ENCODE data around the gene VWDE.

VWDE gene

GRCh38 chr7:12327922-12328321, 75.7 kb downstream of the VWDE start:
- DNase-seq, result no peak

DNA sequence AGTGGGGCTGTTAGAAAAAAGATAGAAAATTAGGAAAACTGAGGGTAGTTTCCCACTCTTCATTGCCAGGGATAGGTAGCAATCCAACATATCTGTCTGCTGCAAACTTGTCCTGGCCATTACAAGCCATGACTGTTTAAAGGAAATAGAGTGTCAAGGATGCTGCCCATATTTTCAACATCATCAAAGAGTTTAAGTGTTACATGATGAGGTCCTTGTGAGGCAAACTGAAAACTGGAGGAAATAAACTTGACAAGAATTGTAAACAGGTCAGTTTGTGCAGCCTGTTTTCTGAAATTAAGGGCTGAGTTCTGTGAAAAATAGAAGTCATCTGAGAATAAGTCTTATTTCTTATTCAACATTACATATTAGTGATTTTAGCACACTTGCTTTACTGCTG, 78.0 kb downstream of the VWDE start:
- DNase-seq, result no peak

- DNase-seq, result no peak
Observed at GRCh38 chr7:12323415-12323814, 80.2 kb downstream of the VWDE start.

DNA sequence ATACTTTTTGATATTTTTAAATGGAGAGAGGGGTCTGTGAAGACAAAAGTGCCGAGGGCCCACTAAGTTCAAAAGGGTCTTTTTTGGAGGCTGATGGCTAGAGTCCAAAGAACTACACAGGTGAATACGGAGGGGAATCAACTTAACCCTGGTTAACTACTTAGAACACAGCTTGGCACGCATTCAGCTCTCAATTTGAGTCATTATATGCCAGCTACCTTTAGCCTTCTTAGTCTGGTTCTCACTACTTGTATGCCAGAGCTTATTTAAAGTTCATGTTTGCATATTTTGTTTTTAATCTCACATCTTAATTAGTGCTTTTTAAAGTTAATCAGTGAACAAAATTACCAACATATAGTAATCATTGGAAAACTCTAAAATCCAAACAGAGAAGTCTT, 80.8 kb downstream of the VWDE start:
- DNase-seq, result no peak

- DNase-seq, result no peak
Observed at GRCh38 chr7:12322284-12322902, 81.3 kb downstream of the VWDE start.

DNA sequence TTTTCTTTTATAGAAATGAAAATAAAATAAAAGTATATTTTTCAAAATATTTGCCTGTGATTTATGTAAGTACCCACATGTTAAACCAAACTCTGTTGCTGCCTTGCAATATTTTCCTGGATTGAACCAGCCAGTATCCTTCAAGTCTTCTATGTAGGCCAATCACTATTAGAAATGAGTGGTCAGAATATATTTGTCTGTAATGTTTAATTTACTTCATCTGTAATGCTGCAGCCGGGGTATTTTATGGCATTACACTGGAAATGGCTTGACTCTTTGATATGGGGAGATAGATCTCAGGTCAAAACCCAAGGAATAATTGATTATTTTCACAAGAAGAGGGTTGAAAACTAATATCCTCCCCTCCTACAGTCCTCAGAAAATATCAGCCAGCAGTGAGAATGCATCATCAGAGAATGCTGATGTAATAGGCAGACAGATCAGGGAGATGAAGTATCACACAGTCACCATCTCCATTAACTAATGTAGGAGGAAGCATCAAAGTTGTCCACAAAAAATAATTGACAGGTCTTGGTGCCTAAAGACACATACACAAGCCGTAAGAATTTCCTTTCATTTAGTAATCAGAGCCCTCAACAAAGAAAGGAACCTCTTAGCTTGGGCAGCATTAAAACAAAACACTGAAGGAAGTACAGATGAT, 82.5 kb downstream of the VWDE start:
- no peak for DNase-seq

DNA sequence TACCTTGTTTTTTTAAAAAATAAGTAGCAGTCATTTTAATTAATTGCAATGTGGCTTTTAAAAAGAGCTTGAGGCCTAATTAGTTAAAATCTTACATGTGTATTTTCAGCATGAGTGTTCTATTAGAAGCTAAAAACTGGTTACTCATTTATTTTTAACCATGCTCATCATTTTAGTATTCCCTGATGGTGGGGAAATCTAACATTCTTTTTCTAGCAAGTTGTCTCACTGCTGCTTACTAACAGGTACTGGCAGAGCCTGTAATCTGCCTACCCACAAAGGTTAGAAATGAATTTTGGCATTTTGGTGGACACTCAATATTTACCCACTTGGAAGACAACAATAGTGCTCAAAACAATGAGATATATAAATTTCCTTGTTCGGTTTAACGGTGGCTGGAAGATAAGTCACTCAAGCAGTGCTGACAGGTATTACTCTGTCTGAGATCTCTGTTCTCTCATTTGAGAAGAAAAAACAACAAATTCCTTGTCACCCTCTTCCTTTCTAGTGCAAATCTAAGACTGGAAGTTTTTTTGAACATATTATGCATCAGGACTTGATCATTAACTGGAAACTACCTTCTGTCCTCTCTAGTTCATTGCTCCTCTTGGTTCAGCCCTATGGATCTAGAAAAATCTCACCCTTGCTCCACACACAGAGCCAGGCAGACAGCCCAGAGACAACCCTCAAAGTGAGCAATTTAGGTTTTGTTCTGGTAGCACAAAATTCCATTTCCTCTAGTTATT, 83.3 kb downstream of the VWDE start:
- no peak for DNase-seq

- DNase-seq, result no peak
Observed at GRCh38 chr7:12317675-12318074, 86.0 kb downstream of the VWDE start.

GRCh38 chr7:12316925-12317324, 86.7 kb downstream of the VWDE start:
- no peak for DNase-seq

- DNase-seq, result peak; percentile 63
Observed at GRCh38 chr7:12315049-12315448, 88.6 kb downstream of the VWDE start.

DNA sequence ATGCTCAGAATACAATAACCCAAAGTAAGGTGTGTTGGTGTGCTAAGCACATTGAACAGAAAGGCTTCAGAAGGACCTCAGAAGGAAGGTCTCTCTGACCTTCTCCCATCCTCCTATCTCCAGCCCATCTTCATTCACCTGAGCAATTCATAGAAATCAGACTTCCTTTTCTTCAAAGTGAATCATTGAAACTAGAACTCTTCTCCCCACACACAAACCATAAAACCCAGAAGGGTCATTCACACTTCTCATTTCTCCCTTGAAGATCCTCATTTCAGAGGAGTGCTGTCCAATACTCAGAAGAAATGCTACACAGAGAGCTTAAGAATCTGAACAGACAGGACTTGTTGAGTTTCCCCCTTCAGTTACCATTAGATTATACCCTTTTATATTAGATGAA, 89.5 kb downstream of the VWDE start:
- no peak for DNase-seq

GRCh38 chr7:12305502-12305901, 98.2 kb downstream of the VWDE start:
- no peak for DNase-seq

GRCh38 chr7:12303495-12303894, 100.2 kb downstream of the VWDE start:
- no peak for DNase-seq

- no peak for DNase-seq
Observed at GRCh38 chr7:12303062-12303461, 100.6 kb downstream of the VWDE start.

DNA sequence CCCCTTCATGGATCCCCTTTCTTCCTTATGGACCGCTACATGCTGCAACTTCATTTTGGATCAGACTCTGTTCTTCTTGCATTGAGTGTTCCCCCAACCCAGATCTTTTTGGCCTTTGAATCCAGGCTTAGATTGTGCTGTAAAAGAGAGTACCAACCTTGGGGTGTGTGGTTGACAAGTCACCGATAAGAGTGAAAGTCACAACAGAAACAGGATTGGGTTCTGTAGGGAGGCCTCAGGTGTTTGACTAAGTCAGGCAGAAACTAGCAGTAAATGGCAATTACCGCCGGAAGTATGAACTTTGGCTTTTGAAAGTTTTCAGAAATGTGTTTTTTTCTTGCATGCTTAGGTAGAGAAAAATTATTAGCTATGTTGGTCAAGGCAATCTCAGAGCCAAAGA, 103.2 kb downstream of the VWDE start:
- DNase-seq, result no peak

- DNase-seq, result no peak
Observed at GRCh38 chr7:12299367-12299766, 104.3 kb downstream of the VWDE start.

DNA sequence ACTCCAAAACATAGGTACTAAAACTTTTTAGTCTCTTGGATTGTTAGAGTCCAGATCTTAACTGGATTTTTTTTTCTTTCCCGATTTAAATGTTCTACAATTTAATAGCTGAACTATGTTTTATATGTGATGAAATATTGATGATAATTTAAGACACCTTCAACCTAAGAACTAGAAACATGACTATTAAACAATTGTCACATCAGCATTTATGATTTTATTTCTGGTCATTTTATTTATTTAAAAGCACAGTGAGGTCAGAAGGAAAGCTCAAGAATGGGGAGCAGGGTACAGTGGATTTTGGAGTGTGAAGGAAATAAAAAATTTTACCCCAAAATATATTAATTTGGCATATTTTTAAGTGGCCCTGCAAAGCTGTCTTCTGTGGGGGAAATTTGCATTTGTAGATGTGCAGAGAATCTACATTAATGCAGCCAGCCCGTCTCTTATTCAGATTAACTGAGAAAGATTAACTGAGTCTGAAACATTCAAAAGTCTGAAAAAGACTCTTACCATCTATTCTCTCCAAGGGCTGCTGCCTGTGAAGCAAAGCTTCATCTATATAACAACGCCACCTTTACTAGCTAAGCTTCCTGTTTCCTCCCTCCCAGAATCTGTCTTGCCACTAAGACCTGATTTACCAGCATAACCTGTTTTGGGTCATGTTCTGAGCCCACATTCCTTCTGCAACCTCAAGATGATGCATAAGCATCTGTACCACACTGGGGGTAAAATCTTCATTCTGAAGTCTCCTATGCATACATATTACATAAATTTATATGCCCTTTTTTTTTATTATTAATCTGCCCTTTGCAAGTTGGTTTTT, 106.2 kb downstream of the VWDE start:
- DNase-seq, result no peak

- DNase-seq, result no peak
Observed at GRCh38 chr7:12296051-12296570, 107.6 kb downstream of the VWDE start.

GRCh38 chr7:12294701-12295100, 109.0 kb downstream of the VWDE start:
- no peak for DNase-seq

DNA sequence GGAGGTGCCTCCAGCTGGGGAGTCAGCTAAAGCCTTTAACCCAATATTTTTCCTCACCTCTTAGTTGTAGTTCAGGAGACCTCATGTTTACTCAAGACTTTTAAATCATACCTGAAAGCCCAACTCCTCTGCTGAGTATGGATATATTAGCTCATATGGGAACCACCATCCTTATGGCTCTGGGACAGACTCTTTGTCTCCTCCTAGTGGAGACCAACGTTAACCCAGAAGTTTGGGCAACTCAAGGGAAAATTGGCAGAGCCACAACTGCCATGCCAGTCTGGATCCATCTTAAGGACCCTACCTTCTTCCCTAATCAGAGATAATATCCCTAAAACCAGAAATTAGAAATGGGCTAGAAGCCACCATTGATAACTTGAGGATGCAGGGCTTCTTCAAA, 111.8 kb downstream of the VWDE start:
- DNase-seq, result no peak

- no peak for DNase-seq
Observed at GRCh38 chr7:12290761-12291160, 112.9 kb downstream of the VWDE start.

DNA sequence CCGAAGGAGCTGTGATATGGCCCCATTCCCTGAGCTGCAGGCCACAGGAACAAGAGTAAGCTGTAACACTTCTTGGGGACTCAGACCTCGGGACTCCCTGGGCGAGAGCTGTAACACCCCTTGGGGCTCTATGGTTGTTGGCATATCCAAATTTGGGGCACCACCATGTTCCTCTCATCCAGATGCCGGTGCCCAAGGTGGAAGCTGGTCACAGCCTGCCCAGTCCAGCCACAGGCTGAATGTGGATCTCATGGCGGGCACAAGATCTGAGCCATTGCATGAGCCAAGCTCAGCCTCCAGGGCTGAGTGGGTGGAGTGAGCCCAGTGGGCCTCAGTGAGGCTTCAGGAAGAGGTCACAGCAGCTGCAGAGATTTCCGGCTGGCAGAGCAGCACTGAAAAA, 113.7 kb downstream of the VWDE start:
- no peak for DNase-seq

DNA sequence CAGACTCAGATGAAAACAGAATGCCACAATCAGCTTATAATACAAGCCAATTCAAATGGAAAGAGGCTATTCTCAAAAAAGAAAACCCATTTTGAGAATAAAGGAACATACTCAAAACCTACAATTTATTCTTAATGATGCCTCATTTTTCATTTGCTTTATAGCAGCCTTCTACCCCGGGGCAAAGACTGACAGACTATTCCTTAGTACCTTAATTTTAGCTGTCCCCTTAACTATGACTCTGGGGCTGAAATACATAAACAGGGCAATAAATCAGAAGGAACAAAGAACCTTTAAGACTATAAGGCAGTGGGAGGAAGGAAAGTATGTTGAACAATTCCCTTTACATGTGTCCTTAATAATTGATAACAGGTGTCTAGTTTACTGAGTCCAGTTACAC, 115.8 kb downstream of the VWDE start:
- DNase-seq, result no peak
